Epithelial cell of proximal tubule (primary cell): ENCODE results near the gene TMEM150A. TPM values are rescaled to one million over a fixed set of nuclear protein-coding genes. Genes with fewer than 3 reads are reported as not detected.

Source experiments
- DNase-seq: peaks from one replicate; pipeline ENCODE4 v3.0.0-alpha.2; 2011; ENCODE audit warnings: low read depth
- H3K4me3 ChIP-seq: 2 replicates; pipeline ENCODE4 v1.5.1; 2011; ENCODE audit warnings: low read depth, mild to moderate bottlenecking, low read length
- CTCF ChIP-seq: conservative IDR thresholded peaks from 2 replicates; pipeline ENCODE4 v1.5.1; 2012; ENCODE audit warnings: low read depth, mild to moderate bottlenecking, low read length
- total RNA-seq: library from RNA; depleted of rRNA; stranded (reverse); fragments of >200 nt; gene quantifications from 2 replicates; pipeline ENCODE4 v1.2.3, GENCODE V29; 2015

Gene TMEM150A
- total RNA-seq, 1 donor from 2014 or later = 7.4 TPM

GRCh38 chr2:85548608-85548900 is 53.9 kb downstream of the TMEM150A start:
- no peak for DNase-seq
- H3K4me3 ChIP-seq = no peak overlapping the region
- no peak for TF ChIP-seq CTCF

Other genes with a start within 250 kb of the TMEM150A start
- 26.3 and 29.1 TPM in 2 replicates for gene RETSAT, start 248.2 kb downstream of the TMEM150A start, total RNA-seq
- 9.5 and 11.9 TPM in 2 replicates for gene ELMOD3, start 247.9 kb downstream of the TMEM150A start, total RNA-seq
- 358 and 441 TPM in 2 replicates for gene CAPG, start 192.3 kb downstream of the TMEM150A start, total RNA-seq
- not detected in 2 replicates for gene SH2D6, start 184.0 kb downstream of the TMEM150A start, total RNA-seq
- 64.6 and 134 TPM in 2 replicates for gene MAT2A, start 63.5 kb downstream of the TMEM150A start, total RNA-seq
- 35.1 and 58.2 TPM in 2 replicates for gene GGCX, start 41.2 kb downstream of the TMEM150A start, total RNA-seq
- gene VAMP8, start 25.1 kb downstream of the TMEM150A start, total RNA-seq = 86.5 and 152 TPM in 2 replicates
- 25.0 and 28.9 TPM in 2 replicates for gene VAMP5, start 18.3 kb downstream of the TMEM150A start, total RNA-seq
- gene RNF181, start 7.0 kb downstream of the TMEM150A start, total RNA-seq = 187 and 280 TPM in 2 replicates
- 9.9 and 16.5 TPM in 2 replicates for gene C2orf68, start 9.4 kb upstream of the TMEM150A start, total RNA-seq
- 89.3 and 97.4 TPM in 2 replicates for gene USP39, start 13.5 kb upstream of the TMEM150A start, total RNA-seq
- not detected in 2 replicates for gene SFTPB, start 65.5 kb upstream of the TMEM150A start, total RNA-seq
- gene GNLY, start 91.7 kb upstream of the TMEM150A start, total RNA-seq = not detected in 2 replicates
- 0.52 and 0.94 TPM in 2 replicates for gene ATOH8, start 151.3 kb upstream of the TMEM150A start, total RNA-seq